ENCODE results near the gene MAST2. TPM values are rescaled to one million over a fixed set of nuclear protein-coding genes. Genes with fewer than 3 reads are reported as not detected.
"Not testable (repeated sequence)": the region's sequence is repeated elsewhere in the genome, so short reads cannot be mapped to it uniquely, and the experiment has no call there.

The MAST2 gene
- total RNA-seq, 2 donors from 2014 or later, result 22.3 to 39.6 TPM

DNA sequence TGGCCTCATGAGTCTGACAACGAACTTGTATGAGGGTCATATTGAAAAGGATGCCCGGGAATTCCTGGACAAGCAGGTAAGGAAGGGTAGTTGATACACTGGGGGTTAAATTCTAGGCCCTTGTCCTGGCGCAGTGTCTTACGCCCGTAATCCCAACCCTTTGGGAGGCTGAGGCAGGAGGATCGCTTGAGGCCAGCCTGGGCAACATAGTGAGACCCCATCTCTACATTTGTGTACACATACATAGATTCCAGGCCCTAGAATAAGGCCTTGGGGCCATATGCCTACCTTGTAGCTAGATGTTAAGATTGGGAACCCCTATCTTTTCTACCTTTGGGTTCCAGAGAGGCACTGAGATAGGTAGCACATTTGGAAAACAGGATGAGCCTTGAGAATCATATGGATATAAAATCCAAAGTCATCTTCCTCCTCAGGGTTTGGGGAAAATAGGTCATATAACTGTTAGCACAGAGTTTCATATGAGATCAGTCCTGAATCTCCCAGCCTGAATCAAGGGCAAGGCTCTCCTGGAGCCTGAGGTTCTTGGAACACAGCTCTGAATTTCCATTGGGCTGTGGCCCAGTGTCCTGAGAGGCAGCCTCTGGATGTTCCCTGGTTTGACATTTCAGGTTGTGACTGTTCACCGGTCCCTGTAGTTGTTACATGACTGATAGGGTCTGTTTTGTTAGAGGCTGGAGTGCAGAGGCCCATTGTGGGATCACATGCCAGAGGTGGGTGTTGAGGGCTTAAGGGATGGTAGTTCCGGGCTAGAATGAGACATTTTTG is 224.6 kb downstream of the MAST2 start:
- ATAC-seq (no peak), DNase-seq (ENCODE audit: low spot score in 2 of 2) (no peak)
- peaks cover 0 to 4% of the 10 kb centered on the region in 2 donors for H3K36me3 Mint-ChIP-seq
- no peak overlapping the region for H3K27ac Mint-ChIP-seq
- H3K9me3 Mint-ChIP-seq, result no peaks in the 10 kb centered on the region

GRCh38 chr1:46030074-46030870 is 226.9 kb downstream of the MAST2 start:
- no peaks in the 10 kb centered on the region for H3K36me3 Mint-ChIP-seq
- no peak for ATAC-seq
- H3K9me3 Mint-ChIP-seq, result no peaks in the 10 kb centered on the region
- DNase-seq (ENCODE audit: low spot score in 2 of 2), result no peak
- peak overlapping the region; percentile 39 to 65 for H3K27ac Mint-ChIP-seq

GRCh38 chr1:46030876-46031660 is 227.7 kb downstream of the MAST2 start:
- Mint-ChIP-seq H3K27ac (no peak overlapping the region), H3K36me3 (no peaks in the 10 kb centered on the region), H3K9me3 (no peaks in the 10 kb centered on the region)
- peak in 1 of 2 donors; percentile 20 for ATAC-seq
- no peak for DNase-seq (ENCODE audit: low spot score in 2 of 2)

GRCh38 chr1:46034601-46035516 is 231.4 kb downstream of the MAST2 start:
- ATAC-seq (no peak), DNase-seq (ENCODE audit: low spot score in 2 of 2) (no peak)
- H3K36me3 Mint-ChIP-seq, result no peaks in the 10 kb centered on the region
- peak overlapping the region in 1 of 2 donors; percentile 17 for H3K27ac Mint-ChIP-seq
- no peaks in the 10 kb centered on the region for H3K9me3 Mint-ChIP-seq

- no peaks in the 10 kb centered on the region for H3K36me3 Mint-ChIP-seq
- H3K9me3 Mint-ChIP-seq, result no peaks in the 10 kb centered on the region
- no peak overlapping the region for H3K27ac Mint-ChIP-seq
- ATAC-seq, result peak; percentile 77 to 79
- DNase-seq (ENCODE audit: low spot score in 2 of 2), result peak; percentile 73 to 90
Observed at GRCh38 chr1:46036894-46037839, 233.8 kb downstream of the MAST2 start.

- Mint-ChIP-seq H3K9me3 (no peaks in the 10 kb centered on the region), H3K36me3 (no peaks in the 10 kb centered on the region), H3K27ac (no peak overlapping the region)
- DNase-seq (ENCODE audit: low spot score in 2 of 2), result no peak
- no peak for ATAC-seq
Observed at GRCh38 chr1:46039571-46040052, 236.2 kb downstream of the MAST2 start.

DNA sequence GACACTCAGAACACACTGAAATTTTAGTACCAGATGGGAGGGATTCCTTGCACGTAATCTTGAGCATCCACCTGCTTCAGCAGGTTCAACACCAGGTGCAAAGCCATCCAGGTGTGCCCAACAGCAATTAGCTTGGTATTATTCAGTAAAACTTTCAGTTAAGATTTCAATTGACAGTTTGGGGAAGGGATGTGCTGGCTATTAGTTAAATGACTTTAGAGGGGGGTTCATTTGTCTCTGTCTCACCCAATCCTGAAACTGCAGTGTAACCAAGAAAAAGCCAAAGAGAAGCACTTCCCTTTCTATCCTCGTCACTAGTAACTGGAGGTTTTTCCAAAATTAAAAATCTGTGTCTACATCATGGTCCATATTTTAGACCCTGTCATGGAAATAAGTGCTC is 238.1 kb downstream of the MAST2 start:
- H3K36me3 Mint-ChIP-seq, result no peaks in the 10 kb centered on the region
- ATAC-seq (no peak), DNase-seq (ENCODE audit: low spot score in 2 of 2) (no peak)
- H3K27ac Mint-ChIP-seq, result no peak overlapping the region
- no peaks in the 10 kb centered on the region for H3K9me3 Mint-ChIP-seq

DNA sequence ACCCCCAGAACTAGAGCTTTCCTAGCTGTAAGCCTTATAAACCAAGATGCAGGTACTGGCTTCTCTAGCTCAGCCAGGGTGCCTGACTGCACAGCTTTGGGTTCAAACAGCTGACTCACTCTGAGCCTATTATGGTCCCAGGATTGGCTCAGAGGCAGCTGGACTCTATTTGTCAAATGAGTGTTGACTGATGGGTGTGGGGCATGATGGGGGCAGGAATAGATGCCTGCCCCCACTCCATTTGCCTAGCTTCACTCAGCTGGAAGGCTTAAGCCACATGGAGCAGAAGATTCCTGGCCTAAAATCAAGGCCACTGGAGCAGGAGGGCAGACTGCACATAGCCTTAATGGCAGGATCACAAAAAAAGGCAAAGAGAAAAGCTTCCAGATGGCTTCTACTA is 238.6 kb downstream of the MAST2 start:
- Mint-ChIP-seq H3K27ac (no peak overlapping the region), H3K36me3 (no peaks in the 10 kb centered on the region), H3K9me3 (no peaks in the 10 kb centered on the region)
- DNase-seq (ENCODE audit: low spot score in 2 of 2) (no peak), ATAC-seq (no peak)

DNA sequence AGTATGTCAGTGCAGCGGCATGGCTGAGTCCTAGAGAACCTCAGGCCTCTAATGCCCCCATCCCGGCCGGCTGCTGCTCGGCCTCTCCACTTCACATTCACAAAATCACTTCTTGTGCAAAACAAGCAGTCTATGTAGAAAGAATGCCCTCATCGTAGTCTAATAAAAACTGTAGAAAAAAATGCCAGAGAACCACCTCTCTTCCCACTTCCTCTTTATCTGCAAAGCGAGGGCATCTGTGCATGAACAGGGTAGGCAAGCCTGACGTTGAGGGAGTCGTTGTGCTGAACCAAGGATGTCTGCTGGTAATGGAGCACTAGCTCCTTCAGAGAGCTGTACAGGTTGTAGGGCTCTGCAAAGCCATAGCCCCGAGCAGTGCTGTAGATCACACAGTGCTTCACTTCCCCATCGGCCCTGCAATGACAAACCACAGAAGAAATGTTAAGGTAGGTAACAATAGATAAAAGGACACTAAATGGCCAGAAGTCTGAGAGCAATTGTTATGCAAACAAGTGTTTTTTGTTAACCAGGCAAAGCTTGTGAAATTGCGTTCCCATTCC is 240.1 kb downstream of the MAST2 start:
- ATAC-seq (no peak), DNase-seq (ENCODE audit: low spot score in 2 of 2) (no peak)
- Mint-ChIP-seq H3K27ac (no peak overlapping the region), H3K36me3 (no peaks in the 10 kb centered on the region), H3K9me3 (no peaks in the 10 kb centered on the region)

DNA sequence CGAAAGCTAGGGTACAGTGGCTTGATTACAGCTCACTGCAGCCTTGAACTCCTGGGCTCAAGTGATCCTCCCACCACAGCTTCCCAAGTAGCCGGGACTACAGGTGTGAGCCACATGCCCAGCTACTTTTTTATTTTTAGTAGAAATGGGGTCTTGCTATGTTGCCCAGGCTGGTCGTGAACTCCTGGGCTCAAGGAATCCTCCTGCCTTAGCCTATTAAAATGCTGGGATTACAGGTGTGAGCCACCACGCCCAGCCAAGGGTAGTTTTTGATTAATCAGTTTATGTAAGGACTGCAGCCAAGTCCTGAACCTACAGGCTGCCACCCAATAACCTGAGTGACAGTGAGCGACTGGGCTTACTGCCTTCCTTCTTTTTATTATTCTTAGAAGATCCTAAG is 240.7 kb downstream of the MAST2 start:
- DNase-seq (ENCODE audit: low spot score in 2 of 2) (no peak), ATAC-seq (no peak)
- no peaks in the 10 kb centered on the region for H3K9me3 Mint-ChIP-seq
- H3K36me3 Mint-ChIP-seq, result no peaks in the 10 kb centered on the region
- H3K27ac Mint-ChIP-seq, result no peak overlapping the region

GRCh38 chr1:46053734-46054133 is 250.3 kb downstream of the MAST2 start:
- H3K27ac Mint-ChIP-seq, result no peak overlapping the region
- H3K36me3 Mint-ChIP-seq, result no peaks in the 10 kb centered on the region
- ATAC-seq (no peak), DNase-seq (ENCODE audit: low spot score in 2 of 2) (no peak)
- no peaks in the 10 kb centered on the region for H3K9me3 Mint-ChIP-seq

DNA sequence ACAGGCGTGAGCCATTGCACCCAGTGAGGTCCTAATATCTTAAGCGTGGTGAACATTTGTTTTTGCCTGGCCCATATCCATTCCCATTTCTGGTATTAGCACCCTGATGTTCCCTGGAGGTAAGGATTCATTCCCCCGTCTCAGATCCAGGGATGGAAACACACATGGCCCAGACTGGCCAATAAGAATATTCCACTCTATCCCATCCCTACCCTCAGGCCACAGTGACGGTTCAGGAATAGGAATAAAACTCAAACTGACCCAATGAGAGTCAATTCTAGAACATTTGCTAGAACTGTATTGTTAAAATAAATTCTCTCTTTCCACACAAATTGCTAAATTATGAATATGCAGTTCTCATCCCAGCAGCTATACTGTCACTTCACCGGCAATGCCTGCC is 252.9 kb downstream of the MAST2 start:
- ATAC-seq (no peak), DNase-seq (ENCODE audit: low spot score in 2 of 2) (no peak)
- Mint-ChIP-seq H3K27ac (no peak overlapping the region), H3K9me3 (no peaks in the 10 kb centered on the region), H3K36me3 (no peaks in the 10 kb centered on the region)

GRCh38 chr1:46057215-46057614 is 253.8 kb downstream of the MAST2 start:
- H3K9me3 Mint-ChIP-seq; DNase-seq (ENCODE audit: low spot score in 2 of 2); ATAC-seq; H3K27ac Mint-ChIP-seq; H3K36me3 Mint-ChIP-seq: not testable (repeated sequence)

DNA sequence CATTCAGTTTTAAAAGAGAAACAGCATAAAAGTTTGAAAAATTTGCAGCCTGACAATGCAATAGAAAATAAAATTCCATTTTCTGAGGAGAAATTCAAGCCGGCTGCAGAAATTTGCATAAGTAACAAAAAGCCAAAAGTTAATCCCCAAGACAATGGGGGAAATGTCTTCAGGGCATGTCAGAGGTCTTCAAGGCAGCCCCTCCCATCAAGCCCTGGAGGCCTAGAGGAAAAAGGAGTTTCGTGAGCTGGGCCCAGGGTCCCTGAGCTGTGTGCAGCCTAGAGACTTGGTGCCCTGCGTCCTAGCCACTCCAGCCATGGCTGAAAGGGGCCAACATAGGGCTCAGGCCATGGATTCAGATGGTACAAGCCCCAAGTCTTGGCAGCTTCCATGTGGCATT is 254.4 kb downstream of the MAST2 start:
- Mint-ChIP-seq H3K36me3 (no peaks in the 10 kb centered on the region), H3K9me3 (no peaks in the 10 kb centered on the region), H3K27ac (no peak overlapping the region)
- ATAC-seq (no peak), DNase-seq (ENCODE audit: low spot score in 2 of 2) (no peak)

GRCh38 chr1:46058936-46059335 is 255.5 kb downstream of the MAST2 start:
- ATAC-seq, result no peak
- H3K9me3 Mint-ChIP-seq, result no peaks in the 10 kb centered on the region
- H3K27ac Mint-ChIP-seq, result no peak overlapping the region
- H3K36me3 Mint-ChIP-seq, result no peaks in the 10 kb centered on the region
- no peak for DNase-seq (ENCODE audit: low spot score in 2 of 2)
